GM18508 (cell line): ENCODE measurements around the gene C10orf53.
"Not testable (repeated sequence)": the region's sequence is repeated elsewhere in the genome, so short reads cannot be mapped to it uniquely, and the experiment has no call there.

Source experiments
- ATAC-seq: cut with Tn5 transposase; IDR thresholded peaks from one replicate; pipeline ENCODE4 v1.9.1; 2021; ENCODE audit warnings: moderate number of reproducible peaks; ENCODE audit not compliant: insufficient read depth, unreplicated experiment

C10orf53 gene

DNA sequence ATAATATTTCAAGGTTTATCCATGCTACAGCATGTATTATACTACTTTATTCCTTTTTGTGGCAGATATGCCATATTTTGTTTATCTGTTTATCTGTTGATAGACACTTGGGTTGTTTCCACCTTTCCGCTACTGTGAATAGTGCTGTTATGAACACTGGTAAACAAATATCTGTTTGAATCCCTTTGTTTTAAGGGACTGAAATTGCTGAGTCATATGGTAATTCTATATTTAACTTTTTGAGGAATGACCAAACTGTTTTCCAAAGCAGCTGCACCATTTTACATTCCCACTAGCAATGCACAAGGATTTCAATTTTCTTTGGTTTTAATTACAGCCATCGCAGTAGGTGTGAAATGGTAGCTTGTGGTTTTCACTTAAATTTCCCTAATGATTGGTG lies 3.4 kb downstream of the C10orf53 start:
- ATAC-seq, result no peak

DNA sequence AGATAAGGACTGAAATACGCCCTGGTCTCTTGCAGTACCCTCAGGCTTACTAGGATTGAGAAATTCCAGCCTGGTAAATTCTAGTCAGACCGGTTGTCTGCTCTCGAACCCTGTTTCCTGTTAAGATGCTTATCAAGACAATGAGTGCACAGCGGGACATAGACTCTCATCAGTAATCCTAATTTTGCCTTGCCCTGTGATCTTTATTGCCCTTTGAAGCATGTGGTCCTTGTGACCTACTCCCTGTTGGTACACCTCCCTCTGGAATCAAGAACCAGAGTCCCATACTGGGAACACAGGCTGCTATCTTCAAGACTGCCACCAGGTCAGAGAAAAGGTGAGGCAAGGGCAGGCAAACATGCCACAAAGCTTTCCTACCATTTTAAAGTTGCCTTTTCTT lies 7.2 kb downstream of the C10orf53 start:
- ATAC-seq, result no peak

DNA sequence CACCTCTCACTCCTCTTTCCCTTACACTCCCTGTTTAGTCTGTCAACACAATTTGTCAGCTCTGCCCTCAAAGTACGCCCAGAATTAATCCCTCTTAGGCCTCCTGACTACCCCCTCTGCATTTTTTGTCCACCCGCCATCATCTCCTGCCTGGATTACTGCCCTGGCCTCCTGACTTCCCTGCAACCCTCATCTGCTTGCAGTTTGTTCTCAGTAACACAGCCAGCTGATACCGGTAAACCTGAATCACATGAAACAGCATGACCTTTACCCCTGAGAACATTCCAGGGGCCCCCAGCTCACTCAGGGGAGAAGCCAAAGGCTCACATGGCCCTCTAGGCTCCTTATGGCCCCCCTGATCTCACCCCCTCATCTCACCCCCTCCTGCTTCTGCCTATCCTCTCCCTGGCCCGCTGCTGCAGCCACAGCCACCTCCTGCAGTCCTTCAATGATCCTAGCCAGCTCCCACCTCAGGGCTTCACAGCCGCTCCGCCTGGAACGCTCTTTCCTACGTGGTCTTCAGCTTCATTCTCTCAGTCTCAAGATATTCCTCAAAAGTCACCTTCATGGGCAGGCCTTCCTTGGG lies 8.9 kb downstream of the C10orf53 start:
- no peak for ATAC-seq

DNA sequence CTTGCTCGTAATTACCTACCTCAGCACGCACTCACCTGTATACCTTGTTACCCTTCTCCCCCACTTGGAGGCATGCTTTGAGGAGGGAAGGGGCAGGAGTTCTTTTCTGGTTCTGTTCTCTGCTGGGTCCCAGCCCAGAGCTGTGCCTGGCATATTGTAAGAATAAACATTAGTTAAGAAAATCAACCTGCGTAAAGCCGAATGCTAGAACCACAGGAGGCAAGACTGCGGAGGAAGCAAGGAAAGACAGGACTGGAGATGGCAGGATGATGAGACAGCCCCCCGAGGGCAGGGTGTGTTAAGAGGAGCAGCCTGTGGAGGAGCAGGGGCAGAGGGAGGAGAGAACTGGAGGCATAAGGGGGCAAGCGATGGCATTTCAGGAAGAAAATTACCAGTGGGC lies 9.5 kb downstream of the C10orf53 start:
- ATAC-seq, result no peak

DNA sequence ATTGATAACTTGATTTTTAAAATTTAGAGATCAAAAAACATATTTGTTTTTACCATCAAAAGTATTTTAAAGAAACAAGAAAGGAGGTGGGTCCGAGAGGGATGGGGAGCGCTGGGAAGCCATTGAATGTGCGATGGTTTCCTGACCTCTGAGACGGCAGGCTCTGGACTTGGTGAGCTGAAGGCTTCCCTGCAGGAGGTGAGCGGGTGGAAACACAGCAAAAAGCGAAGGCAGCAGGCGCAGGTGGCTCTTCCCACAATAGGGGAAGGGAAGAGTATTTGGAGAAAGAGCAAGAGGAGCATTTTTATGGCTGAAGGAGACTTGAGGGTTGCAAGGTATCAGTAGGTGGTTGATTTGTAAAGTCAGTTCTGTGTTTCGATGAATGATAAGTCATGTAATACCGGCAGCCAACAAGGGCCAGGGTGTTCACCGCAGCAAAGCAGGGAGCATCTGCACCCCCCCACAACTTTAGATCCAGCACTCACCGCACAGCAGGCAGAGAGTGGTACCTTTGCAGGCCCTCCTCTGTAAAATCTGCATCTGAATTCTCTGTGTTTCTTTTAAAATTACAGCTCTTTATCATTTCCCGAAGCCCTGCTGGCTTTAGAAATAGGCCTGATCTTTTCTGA lies 10.5 kb downstream of the C10orf53 start:
- no peak for ATAC-seq

DNA sequence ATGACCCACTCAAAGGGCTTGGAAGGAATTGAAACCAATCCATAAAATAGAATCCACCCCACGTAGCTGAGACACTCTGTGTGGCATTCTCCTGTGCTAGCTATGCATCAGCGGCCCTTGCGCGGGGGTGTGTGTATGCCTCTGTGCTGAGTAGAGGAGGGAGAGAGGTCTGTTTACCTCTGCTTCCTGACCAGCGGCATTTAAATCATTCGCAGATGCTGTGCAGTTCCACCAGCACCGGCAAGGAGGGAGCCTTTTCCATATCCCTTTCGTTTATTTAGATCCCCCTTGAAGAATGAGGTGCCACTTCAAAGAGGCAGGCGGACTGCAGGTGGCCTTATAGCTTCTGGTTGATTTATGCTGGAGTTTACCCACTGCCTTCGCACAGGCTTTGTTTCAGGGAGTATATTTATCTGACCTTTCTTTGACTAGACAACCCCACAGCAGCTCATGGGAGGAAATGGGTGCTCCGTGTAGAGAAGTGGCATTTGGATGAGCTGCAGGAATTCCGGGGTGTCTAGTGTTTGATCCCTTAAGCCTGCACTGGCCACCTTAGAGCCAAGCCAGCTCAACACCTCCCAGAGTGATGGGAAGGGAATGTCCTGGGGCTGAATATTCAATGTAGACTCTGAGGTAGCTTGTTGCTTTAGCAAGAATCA lies 11.4 kb downstream of the C10orf53 start:
- ATAC-seq, result no peak

DNA sequence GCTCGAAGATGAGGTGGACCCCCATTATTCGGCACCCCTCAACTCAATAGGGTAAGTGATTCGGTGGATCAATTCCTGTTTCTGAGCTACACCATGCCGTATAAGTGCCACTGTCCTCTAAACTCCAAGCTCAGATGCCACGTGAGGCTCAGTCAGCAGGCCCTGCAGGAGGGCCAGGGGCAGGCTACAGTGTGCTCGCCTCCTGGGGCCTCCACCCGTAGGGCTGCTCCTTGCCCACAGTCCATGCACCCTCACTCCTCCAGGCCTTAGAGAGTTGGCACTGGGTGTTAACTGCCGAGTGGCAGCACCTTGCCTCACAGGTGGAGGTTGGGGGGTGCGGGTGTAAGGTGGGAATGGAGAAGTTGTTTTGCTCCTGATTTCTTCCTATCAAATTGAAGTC lies 12.1 kb downstream of the C10orf53 start:
- no peak for ATAC-seq

DNA sequence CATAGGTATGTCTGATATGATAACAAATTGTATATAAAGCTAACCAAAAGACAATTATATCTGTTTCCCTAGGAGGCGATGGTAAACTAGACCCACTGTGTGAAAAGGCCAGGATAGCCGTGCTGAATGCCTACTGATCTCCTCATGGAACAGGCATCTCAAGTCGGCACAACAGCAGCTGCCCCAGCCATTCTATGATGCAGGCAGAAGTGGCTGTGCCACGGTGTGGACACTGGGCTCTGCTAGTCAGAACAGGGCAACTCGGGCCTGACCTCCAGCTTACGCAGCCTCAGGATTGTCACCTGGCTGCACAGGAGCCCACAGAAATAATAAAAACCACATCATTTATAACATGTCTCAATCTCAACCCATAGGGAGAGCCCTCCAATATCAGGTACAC lies 15.0 kb downstream of the C10orf53 start:
- ATAC-seq, result no peak

DNA sequence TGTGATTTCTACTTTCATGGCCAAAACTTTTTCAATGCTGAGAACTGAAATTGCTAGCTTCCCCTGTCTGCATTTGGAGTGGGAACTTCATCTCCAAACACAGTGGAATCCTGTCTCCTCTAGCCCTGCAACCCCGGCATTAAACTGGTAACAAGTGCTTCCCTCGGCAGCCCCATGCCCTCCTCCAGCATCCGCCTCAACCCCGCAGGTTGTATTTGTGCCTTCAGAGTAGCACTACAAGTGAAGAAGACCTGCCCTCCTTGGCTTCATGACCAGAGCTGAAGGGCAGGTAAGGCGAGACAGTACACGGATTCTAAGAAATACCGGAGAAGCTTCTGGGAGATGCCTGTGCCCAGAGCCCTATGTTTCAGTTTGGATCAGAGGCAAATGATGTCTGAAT lies 16.9 kb downstream of the C10orf53 start:
- no peak for ATAC-seq

DNA sequence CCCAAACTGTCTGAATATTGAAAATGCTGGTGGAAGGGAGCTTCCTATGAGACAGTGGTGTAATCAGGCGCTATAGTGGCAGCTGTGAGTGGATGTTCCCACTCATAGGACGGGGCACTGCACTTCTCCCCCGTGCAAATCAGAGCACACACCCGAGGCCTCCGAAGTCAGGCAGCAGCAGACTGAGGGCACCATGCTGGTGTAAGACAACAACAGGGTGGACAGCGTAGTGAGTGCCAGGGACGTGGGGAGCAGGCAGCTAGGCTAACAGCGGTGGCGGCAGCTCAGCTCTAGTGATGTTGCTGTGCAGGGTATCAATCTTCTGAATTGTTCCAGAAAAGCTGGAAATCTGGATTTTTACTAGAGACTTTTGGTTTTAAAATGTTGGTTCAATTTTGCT lies 19.2 kb downstream of the C10orf53 start:
- no peak for ATAC-seq

DNA sequence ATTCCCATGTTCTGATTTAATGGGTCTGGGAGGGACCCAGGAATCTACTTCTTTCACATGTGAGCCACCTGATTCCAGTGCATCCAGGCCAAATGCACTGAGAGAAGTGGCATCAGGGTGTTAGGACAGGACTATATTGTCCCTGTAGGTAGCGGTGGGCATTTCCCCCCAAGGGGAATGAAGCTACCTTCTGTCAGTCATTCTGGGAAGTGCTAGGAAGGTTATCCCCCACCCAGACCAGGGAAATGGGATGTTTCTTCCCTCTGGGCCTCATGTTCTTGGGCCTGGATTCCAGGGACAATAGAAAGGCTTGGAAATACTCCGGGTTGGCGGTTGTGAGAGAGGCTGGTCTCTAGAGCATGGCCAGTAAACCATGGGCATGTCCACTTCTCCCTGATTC lies 20.8 kb downstream of the C10orf53 start:
- no peak for ATAC-seq

DNA sequence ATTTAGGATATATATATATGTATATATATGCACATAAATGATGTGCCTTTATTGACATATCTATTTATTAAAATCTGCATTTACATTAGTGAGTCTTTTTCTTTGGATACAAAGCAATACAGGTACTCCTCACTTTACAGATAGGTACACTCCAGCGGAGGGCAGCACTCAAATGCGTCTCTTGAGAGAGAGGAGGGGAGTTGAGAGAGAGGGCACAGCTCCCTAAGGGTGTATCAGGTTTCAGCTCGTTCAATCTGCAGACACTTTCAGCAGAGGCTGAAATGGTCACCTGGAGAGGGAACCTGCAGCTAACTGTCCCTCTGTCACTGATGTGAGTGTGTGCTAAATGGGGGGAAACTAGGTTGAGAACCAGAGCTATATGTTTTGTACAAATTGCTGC lies 21.5 kb downstream of the C10orf53 start:
- no peak for ATAC-seq

DNA sequence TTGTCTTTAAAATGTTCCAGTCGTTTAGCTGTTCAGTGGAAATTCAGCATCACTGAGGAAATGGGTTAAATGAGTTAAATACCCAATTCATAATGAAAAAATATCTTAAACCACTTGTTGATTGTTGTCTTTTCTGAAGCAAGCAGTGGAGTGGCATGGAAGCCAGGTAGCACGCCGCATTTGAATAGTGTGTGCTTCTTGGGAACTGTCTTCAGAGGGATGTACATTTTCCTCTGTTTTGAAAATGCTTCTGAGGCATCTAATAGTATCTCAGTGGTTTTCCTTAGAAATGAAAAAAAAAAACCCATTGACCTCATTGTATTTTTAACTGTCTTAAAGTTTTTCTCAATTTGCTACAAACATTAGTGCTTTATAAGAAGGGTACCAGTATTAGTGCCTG lies 28.1 kb downstream of the C10orf53 start:
- no peak for ATAC-seq

DNA sequence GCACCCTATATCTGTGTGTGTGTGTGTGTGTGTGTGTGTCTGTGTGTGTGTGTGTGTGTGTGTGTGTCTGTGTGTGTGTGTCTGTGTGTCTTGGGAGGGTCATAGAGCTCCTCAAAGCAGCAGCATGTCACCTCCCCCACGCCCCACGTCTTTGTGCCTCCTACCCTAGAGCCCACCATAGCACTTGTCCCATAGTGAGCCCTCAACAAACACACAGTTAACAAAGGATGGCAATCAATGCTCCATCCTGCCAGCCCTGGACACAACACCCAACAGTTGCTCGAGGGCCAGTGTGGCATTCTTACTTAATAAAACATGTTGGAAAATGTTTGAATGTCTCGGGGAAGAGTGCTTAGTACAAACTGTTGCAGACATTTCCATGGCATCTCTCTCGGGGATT lies 30.5 kb downstream of the C10orf53 start:
- no peak for ATAC-seq

DNA sequence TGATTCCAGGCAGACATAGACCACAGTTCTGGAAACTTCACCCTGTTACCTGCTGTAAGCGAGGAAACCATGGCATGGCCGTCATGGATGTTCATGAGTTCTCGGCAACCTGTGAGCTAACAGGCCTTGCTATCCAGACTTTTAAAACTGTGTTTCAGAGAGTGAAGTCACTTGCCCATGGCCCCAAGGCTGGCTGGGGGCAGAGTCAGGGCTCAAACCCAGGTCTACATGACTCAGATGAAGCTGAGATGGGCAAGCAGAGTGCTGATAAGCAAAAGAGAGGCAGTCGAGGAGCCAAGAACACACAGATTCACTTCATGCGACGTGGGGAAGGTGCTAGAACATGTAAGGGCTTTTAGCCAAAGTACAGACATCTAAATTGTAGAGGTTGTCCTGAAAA lies 31.5 kb downstream of the C10orf53 start:
- no peak for ATAC-seq

DNA sequence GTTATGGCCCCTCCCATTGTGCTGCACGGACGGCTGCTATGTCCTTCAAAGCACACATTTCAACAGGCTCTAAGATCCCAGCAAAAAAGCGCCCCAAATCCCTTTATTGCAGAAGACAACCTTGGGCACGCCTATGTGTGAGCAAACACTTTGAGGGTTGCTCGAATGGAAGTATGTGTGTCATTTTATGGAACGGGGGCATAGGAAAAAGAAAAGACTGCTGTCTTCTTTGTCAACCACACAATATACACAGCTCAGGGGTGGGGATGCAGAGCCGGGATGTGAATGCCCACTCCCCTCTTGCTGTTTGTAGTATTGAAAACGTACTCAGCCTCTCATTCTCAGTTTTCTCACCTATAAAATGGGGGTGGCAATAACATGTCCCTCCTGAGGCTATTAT lies 32.0 kb downstream of the C10orf53 start:
- no peak for ATAC-seq

DNA sequence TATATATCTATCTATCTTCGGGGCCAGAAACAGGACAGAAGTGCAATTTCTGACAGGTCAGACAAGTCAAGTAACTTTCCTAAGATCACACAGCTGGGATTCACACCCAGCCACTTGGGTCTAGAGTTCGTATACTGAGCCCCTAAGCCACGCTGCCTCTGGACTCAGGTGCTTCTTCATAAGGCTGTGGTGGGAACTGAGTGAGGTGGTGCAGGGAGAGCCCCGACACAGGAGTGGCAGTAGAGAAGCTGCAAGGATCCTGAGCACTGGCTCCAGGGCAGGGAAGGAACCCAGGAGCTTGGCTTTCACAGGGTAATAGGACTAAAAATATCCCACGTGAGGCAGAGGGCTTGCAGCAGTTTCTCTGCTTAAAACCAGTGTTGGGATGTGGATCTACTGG lies 33.8 kb downstream of the C10orf53 start:
- ATAC-seq, result no peak

DNA sequence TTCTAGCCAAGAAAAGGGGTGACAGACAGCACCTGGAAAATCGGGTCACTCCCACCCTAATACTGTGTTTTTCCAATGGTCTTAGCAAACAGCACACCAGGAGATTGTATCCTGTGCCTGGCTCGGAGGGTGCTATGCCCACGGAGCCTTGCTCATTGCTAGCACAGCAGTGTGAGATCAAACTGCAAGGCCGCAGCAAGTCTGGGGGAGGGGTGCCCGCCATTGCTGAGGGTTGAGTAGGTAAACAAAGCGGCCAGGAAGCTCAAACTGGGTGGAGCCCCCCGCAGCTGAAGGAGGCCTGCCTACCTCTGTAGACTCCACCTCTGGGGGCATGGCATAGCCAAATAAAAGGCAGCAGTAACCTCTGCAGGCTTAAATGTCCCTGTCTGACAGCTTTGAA lies 35.7 kb downstream of the C10orf53 start:
- not testable (repeated sequence) for ATAC-seq

DNA sequence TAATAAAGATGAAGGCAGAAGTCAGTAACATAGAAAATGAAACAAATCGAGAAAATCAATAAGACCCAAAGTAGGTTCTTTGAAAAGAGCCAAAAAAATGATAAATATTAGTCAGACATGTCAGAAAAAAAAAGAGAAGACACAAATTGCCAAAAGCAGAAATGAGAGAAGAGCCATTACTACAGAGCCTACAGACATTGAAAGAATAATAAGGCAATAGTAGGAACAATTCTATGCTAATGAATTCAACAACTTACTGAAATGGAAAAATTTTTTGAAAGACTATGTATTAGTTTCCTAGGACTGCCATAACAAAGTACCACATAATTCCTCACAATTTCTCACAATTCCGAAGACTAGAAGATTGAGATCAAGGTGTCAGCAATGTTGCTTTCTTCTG lies 47.1 kb downstream of the C10orf53 start:
- ATAC-seq, result no peak

DNA sequence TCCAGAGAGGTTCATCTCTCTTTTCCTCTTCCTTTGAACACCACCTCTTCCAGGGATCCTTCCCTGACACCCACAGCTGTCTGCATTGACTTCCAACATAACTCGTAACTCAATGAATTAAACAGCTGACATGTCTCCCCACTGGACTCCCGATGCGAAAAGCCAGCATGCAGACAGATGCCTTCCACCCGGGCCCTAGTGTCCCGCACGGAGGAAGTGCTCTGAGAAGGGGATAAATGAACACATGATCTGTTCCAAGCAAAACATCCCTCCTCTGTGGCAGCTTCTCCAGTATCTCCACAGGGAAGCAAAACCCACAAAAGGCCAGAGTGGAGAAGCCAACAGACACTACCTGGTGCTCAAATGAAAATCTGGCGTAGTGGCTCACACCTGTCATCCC lies 54.4 kb downstream of the C10orf53 start:
- ATAC-seq, result no peak

DNA sequence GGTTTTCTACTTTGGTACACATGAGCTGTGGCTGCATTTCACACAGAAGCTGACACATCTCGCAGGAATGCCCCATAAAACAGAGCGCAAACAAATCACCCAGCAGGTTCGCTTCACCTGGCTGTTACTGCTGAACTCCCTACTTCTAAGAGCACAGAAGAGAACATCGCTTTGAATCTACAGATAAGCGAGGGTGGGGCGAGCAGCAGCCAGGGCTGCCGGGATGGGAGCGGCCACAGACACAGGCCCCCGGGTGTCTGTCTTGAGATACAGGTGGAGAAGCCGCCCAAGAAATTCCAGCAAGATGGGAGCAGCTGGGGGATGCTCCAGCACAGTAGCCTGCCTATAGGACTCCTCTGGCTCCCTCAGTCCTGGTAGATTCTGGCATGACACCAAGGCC lies 55.2 kb downstream of the C10orf53 start:
- no peak for ATAC-seq

DNA sequence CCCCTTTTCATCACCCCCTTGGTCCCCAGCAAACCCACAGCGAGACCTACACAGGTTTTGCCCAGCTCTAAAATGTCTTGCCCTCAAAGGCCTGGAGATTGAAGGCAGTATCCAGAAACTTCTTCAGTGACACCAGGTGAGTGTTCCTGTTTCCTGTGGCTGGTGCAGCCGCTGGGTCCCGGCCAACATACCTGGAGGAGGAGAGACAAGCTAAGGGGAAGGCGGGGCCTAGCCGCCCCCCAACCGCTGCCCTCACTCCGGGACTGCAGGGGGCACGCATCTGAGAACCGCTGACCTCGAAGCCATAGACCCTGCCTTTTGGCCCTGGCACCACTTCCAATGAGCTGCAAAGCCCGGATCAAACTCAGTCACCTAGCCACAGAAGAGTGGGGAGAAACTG lies 55.7 kb downstream of the C10orf53 start:
- ATAC-seq, result no peak
